Mononuclear cell (primary cell): Measurements from ENCODE around the gene MAFG. TPM values are rescaled to one million over a fixed set of nuclear protein-coding genes. Genes with fewer than 3 reads are reported as not detected.

Experiments used
- H3K27me3 ChIP-seq: 2 replicates; pipeline ENCODE4 v1.6.0; 2011; ENCODE audit warnings: low read length, control low read depth; ENCODE audit not compliant: insufficient read depth
- H3K4me1 ChIP-seq: 2 replicates; pipeline ENCODE4 v1.5.1; 2011; ENCODE audit warnings: mild to moderate bottlenecking, low read length, control low read depth; ENCODE audit not compliant: insufficient read depth
- H3K4me3 ChIP-seq: 2 replicates; pipeline ENCODE4 v1.5.1; 2011; ENCODE audit warnings: mild to moderate bottlenecking, low read length, moderate library complexity
- H3K9me3 ChIP-seq: 2 replicates; pipeline ENCODE4 v1.5.1; 2011; ENCODE audit warnings: low read depth, mild to moderate bottlenecking, control low read depth, low read length
- total RNA-seq: library from RNA; depleted of rRNA; stranded (reverse); fragments of >200 nt; gene quantifications from one replicate; pipeline ENCODE4 v1.2.3, GENCODE V29; 2012

The MAFG gene
- total RNA-seq, 1 donor: 14.9 TPM

DNA sequence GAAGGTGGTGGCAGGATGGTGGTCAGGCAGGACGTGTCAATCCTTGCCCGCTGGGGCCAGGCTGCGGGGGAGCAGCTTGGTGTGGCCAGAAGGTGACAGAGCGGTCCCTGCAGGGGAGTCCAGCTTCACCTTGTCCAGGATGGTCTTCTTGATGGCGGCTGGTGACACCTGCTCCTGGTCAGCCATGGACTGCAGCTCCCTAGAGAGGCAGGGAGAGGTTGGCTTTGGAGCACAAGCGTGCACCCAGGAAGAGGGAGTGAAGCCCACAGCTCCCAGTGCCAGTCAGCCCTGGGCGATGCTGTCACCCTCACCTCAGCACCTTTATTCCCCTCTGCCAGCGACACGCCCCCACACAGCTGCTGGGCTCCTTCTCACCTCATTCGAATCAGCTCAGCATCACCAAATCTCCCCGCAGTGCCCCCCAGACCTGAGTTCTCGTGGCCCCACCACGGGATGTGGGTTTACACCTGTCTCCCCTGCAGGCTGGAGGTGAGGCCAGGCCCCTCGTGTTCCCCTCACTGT is 5.7 kb upstream of the MAFG start:
- Histone ChIP-seq H3K9me3 (no peaks in the 10 kb centered on the region), H3K27me3 (peaks cover 14% of the 10 kb centered on the region), H3K4me1 (peaks cover 20% of the 10 kb centered on the region), H3K4me3 (no peak overlapping the region)

DNA sequence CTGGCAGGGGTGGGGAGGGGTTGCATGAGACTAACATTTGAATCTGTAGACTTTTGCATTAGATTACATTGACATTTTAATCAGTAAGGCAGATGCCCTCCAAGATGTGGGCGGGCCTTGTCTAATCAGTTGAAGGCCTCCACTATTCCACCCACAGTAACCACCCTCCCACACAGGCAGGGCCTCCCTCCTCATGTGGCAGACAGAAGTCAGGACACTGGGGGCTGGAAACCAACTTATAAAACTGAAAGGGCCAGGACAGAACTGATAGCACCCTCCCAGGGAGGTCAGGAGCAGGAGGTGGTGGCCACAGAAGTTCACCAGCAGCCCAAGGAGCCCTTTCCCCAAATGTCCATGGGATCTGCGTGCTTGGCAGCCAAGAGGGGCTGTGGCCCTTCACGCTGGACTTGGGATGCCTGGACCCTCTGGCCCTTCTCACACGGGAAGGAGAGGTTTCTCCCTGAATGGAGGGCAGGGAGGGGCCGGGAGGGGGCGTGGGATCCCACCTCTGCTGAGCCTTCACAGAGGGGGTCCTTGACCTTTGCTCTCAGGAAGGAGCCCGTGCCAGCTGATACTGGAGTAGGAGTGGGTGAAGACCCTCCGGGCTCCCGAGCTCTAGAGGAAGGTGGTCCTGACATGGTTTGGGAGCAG is 4.9 kb upstream of the MAFG start:
- Histone ChIP-seq H3K27me3 (peaks cover 16% of the 10 kb centered on the region), H3K9me3 (no peaks in the 10 kb centered on the region), H3K4me1 (peaks cover 21% of the 10 kb centered on the region), H3K4me3 (no peak overlapping the region)

- H3K4me3 ChIP-seq: no peak overlapping the region
- H3K4me1 ChIP-seq: peaks cover 16% of the 10 kb centered on the region
- H3K9me3 ChIP-seq: no peaks in the 10 kb centered on the region
- peaks cover 16% of the 10 kb centered on the region for H3K27me3 ChIP-seq
These were observed 4.2 kb upstream of the MAFG start for GRCh38 chr17:81931557-81932332.

DNA sequence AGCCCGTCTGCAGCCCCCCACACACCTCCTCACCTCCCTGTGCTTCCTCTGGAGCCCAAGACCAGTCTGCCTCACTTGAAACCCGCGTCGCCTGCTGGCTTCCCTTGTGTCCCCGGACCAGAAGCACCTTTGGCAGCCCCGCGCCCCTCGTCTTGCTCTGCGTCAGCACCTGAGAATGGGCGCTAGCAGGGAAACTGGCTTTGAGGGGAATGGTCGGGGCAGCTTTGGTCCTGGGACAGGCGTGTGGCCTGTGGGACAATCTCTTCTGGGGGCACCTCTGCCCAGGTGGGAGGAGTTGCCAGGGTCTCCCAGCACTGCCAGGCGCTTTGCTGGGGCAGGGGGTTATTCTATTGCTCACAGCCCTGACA is 3.6 kb upstream of the MAFG start:
- H3K27me3 ChIP-seq: peaks cover 16% of the 10 kb centered on the region
- no peaks in the 10 kb centered on the region for H3K9me3 ChIP-seq
- no peak overlapping the region for H3K4me3 ChIP-seq

DNA sequence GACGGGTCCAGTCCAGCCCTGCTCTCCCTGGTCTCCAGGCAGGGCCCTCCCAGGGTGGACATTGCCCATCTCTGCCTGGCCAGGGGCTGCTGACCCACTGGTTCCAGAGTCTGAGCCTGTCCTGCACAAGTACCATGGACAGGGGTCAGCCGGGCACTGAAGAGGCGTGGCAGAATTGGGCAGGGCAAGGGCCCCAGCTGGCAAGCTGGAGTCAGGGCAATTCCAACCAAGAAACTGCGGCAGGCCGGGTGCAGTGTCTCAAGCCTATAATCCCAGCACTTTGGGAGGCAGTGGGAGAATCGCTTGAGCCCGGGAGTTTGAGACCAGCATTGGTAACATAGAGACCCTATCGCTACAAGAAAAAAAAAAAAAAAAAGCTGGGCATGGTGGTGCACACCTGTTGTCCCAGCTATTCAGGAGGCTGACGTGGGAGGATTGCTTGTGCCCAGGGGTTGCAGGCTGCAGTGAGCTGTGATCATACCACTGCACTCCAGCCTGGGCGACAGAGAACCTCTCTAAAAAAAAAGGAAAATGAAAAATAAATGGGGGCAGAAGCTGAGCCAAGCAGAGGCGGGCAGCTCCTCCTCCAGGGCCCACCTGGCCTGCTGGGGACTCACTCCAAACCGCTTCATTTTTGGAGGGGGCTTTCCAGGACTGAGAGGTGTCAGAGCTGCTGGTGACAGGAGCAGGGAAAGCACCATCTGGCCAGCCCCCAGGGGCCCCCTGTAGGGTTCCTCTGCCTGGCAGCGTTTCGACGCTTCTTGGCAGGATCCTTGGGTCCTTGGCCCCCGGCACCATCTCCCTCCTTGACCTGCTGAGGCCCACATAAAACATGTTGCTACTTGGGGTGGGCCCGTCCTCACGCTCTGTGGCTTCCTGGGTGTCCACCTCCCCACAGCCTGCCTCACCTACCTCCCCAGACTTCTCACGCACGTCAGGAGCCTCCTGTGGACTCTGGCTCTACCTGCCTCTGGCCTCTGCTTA is 2.9 kb upstream of the MAFG start:
- H3K4me3 ChIP-seq: no peak overlapping the region
- no peaks in the 10 kb centered on the region for H3K9me3 ChIP-seq
- peaks cover 16% of the 10 kb centered on the region for H3K27me3 ChIP-seq
- H3K4me1 ChIP-seq: peaks cover 24% of the 10 kb centered on the region

More for the DNA sequence above, 3.6 kb upstream of the MAFG start:
- H3K4me1 ChIP-seq: peaks cover 17% of the 10 kb centered on the region

DNA sequence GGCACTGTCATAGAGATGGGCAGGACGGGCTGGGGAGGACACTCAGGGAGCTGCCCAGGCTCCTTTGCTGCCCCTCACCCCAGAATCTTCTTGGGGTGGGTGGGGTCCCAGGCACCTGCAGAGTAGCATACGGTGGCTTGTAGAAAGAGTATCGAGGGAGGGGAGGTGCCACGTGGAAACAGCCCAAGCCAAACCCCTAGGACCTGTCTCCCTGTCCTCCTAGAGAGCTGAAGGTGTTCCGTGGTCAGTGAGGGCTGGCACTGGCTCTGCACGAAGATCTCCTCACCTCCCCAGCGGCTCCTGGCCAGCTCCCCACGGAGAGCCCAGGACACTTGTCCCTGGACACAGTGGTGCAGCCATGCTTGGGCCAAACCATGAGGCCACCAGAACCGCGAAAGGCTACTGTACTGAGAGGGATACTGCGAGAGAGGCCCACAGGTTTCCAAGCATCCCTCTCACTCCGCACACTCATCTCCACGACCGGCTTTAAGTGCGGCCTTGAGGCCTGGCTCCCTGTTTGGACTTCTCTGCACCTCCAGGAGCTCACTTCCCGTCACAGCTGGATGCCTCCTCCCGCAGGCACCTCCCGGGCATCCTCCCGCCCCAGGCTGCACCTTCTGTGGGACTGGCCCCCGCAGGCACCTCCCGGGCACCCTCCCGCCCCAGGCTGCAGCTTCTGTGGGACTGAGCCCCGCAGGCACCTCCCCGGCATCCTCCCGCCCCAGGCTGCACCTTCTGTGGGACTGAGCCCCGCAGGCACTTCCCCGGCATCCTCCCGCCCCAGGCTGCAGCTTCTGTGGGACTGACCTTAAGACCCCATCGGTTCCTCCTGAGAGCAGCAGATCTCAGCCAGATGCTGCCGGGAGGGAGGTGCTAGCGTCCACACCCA is 2.0 kb upstream of the MAFG start:
- H3K27me3 ChIP-seq: peaks cover 16% of the 10 kb centered on the region
- peaks cover 34% of the 10 kb centered on the region for H3K4me1 ChIP-seq
- H3K9me3 ChIP-seq: no peaks in the 10 kb centered on the region
- no peak overlapping the region for H3K4me3 ChIP-seq

DNA sequence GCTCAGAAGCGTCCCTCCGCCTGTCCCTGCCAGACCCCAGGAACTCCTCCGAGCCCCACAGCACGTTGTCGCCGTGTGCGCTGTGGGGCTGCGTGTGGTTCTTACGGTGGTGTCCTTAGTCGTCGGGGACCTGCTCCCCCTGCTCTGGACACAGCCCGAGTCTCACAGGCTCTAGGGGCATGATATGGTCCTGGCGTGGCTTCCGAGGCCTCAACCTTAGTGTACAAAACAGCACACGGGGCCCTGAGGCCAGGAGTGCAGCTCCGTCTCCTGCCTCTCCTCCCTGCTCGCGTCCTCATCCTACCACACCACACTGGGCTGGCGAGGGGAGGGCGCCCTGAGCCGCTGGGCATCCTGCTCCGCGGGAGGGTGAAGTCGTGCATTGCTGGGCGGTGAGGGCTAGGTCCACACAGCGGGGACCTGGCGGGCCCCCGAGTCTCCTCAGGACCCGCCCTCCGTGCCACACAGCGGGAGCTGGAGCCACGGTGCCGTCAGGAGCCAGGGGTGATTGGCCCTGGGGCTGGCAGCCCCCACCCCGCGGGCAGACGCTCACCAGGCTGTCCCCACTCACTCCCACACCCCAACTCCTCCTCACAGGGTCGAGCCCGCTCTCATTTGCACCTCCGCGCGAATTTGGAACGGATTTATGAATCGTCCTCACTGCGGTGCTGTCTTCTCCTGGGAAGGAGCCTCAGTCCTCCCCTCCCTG is 1.2 kb upstream of the MAFG start:
- Histone ChIP-seq H3K4me1 (peaks cover 42% of the 10 kb centered on the region), H3K4me3 (no peak overlapping the region), H3K9me3 (no peaks in the 10 kb centered on the region), H3K27me3 (peaks cover 16% of the 10 kb centered on the region)

DNA sequence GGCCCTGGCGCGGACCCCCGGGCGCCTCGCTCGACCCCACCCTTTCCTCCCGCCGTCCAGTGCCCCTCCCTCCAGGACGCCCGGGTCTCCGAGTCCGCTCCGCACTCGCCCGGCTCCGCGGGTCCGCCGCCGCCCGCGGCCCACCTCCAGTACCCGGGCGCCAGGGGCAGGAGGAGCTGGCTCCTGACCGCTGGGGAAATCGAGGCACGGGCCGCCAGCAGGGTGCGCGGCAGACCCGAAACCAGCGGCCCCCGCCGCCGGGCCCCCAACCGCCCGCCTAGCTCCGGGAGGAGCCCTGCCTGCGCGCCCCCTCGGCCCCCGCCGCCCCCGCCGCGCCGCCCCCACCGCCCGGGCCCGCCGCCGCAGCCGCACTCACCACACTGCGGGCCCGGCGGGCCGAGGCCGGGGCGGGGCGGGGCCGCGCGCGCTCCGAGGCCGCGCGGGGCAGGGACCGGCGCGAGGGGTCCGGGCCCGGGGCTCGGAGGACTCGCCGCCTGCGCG is 333 bp downstream of the MAFG start:
- Histone ChIP-seq H3K9me3 (no peaks in the 10 kb centered on the region), H3K4me1 (peaks cover 52% of the 10 kb centered on the region), H3K27me3 (peaks cover 16% of the 10 kb centered on the region), H3K4me3 (peak overlapping the region; percentile 60)

DNA sequence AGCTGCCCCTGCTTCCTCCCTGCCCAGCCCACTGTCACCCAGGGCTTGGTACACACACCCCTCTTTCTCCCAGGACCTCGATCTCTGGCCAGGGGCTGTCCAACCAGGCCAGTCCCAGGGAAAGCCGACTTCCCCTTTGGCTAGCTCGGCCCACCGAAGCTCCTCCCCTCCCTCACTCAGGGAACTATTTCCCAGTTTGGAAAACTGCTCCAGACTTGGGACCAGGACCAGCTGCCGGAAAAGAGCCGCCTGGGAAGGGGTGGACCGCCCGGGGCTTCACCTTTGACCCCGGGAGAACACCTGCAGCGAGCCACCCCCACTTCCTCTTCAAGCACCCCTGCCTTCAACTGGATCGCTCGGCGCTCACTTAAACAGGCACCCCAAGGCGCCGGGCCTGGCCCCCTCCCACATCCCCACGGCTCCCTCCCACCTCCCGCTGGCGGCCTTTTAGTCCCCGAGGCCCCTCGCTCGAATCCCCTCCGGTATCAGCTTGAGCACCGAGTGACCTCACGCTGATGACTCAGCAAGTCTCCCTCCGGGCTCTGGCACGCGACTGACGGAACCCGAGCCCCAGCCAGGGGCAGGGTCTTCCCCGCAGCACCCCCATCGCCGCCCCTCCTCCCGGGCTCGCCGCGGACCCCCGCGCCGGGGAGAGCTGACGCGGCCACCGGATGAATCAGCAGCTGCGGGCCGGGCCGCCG is 934 bp downstream of the MAFG start:
- H3K4me1 ChIP-seq: peaks cover 58% of the 10 kb centered on the region
- peaks cover 16% of the 10 kb centered on the region for H3K27me3 ChIP-seq
- no peaks in the 10 kb centered on the region for H3K9me3 ChIP-seq
- peak overlapping the region; percentile 60 for H3K4me3 ChIP-seq

GRCh38 chr17:81925860-81926450 is 1.6 kb downstream of the MAFG start:
- Histone ChIP-seq H3K4me3 (peak overlapping the region; percentile 60), H3K27me3 (peaks cover 16% of the 10 kb centered on the region), H3K4me1 (peaks cover 62% of the 10 kb centered on the region), H3K9me3 (no peaks in the 10 kb centered on the region)

GRCh38 chr17:81924557-81925532 is 2.7 kb downstream of the MAFG start:
- Histone ChIP-seq H3K27me3 (peaks cover 16% of the 10 kb centered on the region), H3K9me3 (no peaks in the 10 kb centered on the region), H3K4me1 (peaks cover 73% of the 10 kb centered on the region), H3K4me3 (peak overlapping the region; percentile 36)
